RPMI7951 (cell line): ENCODE results near the gene IRF6. TPM values are rescaled to one million over a fixed set of nuclear protein-coding genes. Genes with fewer than 3 reads are reported as not detected.

Experiments used
- DNase-seq: peaks from one replicate; pipeline ENCODE4 v3.0.0-alpha.2; 2012; ENCODE audit warnings: low read depth
- total RNA-seq: library from RNA; depleted of rRNA; stranded (reverse); fragments of >200 nt; shearing (Covaris generic); gene quantifications from 2 replicates; pipeline ENCODE4 v1.2.3, GENCODE V29; 2014

Gene IRF6
- total RNA-seq, 1 experiment from 2014 or later, result 0.24 TPM

- no peak for DNase-seq
Observed at GRCh38 chr1:209761011-209761635, 44.8 kb downstream of the IRF6 start.

DNA sequence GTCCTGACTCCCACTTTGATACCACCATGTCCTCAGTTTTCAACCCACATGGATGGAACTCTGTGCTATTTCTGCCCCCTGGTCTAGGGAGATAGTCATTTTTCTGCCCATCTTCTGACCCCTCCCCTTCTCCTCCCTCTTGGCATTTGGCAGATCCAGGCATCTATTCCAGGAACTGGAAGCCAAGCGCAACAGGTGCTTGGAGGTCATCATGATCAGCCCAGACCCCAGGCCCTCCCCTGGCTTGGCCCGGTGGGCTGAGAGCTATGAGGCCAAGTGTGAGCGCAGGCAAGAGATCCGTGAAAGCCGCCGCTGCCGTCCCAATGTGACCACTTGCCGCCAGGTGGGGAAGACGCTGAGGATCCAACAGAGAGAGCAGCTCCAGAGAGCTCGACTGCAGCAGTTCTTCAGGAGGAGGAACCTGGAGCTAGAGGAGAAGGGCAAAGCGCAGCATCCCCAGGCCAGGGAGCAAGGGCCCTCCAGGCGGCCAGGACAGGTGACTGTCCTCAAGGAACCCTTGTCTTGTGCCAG, 46.0 kb downstream of the IRF6 start:
- DNase-seq, result no peak

GRCh38 chr1:209758400-209758799, 47.5 kb downstream of the IRF6 start:
- no peak for DNase-seq

DNA sequence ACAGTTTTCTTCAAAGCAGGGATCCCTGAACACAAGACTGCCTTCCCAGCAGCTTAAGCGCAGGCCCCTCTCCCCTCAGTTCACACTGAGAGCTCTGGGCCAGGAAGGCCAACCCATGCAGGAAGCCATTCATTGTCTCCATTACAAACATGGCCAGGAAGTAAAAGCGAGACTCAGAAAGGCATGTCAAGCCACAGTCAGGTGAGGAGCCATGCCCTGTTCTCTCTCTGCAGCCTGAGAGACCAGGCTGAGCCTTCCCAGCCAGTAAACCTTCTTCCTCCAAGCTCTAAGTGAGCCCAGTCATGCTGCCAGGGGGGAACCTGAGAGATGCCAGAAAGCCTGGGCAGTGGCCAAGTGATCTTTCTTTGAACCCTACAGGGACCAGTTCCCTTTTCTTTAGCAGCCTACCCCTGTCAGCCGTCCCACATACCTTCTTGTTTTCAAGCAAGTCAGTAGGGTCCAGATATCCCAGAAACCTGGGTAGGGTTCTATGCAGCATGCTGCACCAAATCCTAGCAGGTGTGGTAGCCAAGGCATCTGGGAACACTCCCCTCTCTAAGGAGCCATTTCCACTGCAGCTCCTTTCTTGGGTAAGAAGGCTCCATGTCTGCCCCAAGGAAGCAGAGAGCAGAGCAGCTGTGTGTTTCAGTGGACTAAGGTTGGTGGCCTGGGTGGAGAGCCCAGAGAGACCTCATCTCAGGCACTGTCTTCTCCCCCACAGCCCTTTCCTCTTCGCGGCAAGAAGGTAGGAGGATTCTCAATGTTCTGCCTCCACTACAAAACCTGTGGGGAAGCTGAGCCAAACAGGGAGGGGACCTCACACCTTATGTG, 49.1 kb downstream of the IRF6 start:
- no peak for DNase-seq

DNA sequence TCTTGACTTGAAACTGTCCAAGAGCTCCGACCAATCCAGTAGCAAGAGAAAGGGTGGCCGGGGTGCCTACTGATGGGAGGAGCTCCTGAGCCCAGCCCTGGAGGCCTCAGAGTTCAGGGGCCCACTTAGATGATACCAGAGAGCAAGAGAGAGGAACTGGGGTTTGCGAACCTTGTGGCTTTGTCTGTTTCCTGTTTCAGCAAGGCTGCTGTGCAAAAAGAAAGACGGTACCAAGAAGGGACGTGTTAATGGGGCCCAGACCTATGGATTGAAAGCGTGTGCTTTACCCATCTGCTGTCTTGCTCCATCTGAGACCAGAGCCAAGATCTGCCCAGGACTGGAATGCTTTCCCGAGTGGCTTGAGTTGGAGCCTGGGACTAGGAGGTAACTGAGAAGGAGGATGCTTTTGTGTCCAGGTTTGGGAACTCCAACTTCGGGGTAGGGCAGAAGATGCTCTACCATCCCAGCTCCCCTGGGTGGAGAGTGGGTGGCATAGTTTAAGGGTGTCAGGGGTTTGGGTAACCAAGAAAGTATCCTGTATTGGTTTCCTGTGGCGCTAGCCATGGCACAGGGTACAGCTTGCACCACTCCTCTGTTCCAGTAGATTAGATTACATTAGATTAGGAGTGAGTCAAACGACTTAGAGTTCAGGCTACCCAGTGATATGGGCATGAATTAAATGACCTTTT, 49.9 kb downstream of the IRF6 start, which contains the start of gene TRAF3IP3:
Gene TRAF3IP3, plus strand, starts transcription at position 128 of the 689 bp plus-strand sequence. CDS start 3,987 bp downstream, outside the sequence.
- DNase-seq, result no peak

DNA sequence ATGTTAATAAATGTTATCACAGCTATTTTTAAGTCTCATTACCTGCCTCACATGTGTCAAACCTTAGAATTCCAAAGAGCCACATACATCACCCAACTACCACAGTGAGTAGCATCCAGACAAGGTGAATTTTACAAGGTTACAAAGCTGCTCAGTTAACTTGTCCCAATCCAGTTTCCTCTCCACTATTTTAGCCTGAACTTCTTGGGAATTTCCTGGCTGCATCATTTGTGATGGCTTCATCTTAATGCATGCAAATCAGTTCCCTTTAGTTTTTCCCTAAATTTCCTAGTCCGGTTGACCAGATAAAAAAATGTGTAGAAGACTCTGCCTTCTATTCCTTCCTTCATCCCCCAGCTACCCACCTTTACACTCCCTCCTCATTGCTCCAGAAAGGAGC, 50.7 kb downstream of the IRF6 start:
- no peak for DNase-seq

- DNase-seq, result no peak
Observed at GRCh38 chr1:209752890-209753289, 53.1 kb downstream of the IRF6 start.

DNA sequence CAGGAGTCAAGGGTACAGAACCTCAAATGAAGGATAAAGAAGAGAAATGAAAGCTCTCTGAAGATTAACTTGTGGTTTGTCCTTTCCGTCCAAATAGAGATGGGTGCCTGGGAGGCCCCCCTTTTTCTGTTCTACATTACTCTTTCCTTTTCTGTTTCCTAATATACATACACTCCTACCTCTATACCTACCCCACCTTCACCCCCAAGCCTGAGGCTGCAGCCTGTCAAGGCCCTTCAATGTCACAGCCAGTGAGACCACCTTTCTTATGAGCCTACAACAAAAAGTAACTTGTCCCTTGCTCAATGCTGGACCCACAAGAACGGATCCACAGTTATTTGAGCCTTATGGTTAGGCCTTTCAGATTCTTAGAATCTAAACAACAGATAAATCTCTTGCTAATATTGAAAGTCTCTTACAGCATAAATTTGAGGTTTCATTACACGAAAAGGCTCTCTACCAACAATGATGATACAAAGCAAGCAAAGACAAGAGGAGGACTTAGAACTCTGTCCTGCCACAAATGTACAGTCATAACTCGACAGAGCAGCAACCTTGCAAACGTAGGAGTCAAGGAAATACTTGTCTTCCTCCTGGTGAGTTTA, 54.2 kb downstream of the IRF6 start:
- DNase-seq, result no peak

- no peak for DNase-seq
Observed at GRCh38 chr1:209749670-209750323, 56.1 kb downstream of the IRF6 start.

GRCh38 chr1:209749205-209749604, 56.7 kb downstream of the IRF6 start:
- no peak for DNase-seq

- DNase-seq, result no peak
Observed at GRCh38 chr1:209748620-209749019, 57.3 kb downstream of the IRF6 start.

GRCh38 chr1:209747580-209748262, 58.2 kb downstream of the IRF6 start:
- peak; percentile 94 for DNase-seq

- DNase-seq, result no peak
Observed at GRCh38 chr1:209746451-209747165, 59.3 kb downstream of the IRF6 start.

DNA sequence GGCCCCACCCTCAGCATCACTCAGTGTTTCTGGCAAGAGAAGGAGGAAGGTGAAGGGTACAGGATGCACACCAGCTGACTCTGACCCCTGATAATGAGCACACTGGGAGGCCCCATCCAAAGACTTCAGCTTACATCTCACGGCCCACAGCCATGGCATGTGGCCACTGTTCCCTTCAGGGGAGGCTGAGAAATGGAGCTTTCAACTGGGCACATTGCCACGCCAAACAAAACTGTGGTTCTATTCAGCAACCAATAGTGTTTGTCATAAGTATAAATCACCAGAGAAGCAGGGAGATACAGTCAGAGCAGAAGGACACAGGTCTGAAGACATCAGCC, 62.8 kb downstream of the IRF6 start:
- DNase-seq, result peak; percentile 78

- peak; percentile 54 for DNase-seq
Observed at GRCh38 chr1:209742409-209743144, 63.4 kb downstream of the IRF6 start.

- DNase-seq, result no peak
Observed at GRCh38 chr1:209741889-209742288, 64.1 kb downstream of the IRF6 start.

GRCh38 chr1:209741193-209741592, 64.7 kb downstream of the IRF6 start:
- DNase-seq, result no peak

DNA sequence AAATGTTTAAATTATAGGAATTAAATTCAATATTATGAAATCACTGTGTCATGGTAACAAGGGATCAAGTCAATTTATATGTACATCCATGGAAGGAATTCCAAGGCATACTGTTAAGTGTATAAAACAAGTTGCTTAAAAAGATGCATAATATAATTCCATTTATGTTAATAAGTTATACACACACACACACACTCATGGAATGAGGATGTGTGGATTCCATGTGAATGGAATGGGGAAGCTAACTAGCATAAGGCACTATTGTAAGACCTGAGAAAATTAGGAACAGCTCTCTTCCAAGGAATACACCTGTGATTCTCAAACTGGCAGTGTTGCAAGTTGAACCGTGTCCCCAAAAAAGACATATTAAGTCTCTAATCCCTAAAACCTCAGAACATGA, 67.7 kb downstream of the IRF6 start:
- DNase-seq, result no peak

- DNase-seq, result no peak
Observed at GRCh38 chr1:209737118-209737505, 68.8 kb downstream of the IRF6 start.
